KBM-7 (cell line): ENCODE data around the gene FREM1.

Experiments used
- DNase-seq: peaks from one replicate; pipeline ENCODE4 v3.0.0-alpha.2; 2015
- in situ Hi-C: fragments of 300-500 bp; cut with MboI; formaldehyde crosslinking; loops from 2 replicates; pipeline ENCODE4 v1.14.3; 2020; ENCODE audit warnings: low sequenced_read_pairs, low pct_unique_long_range_greater_than_20kb, mixed read lengths

FREM1 gene

DNA sequence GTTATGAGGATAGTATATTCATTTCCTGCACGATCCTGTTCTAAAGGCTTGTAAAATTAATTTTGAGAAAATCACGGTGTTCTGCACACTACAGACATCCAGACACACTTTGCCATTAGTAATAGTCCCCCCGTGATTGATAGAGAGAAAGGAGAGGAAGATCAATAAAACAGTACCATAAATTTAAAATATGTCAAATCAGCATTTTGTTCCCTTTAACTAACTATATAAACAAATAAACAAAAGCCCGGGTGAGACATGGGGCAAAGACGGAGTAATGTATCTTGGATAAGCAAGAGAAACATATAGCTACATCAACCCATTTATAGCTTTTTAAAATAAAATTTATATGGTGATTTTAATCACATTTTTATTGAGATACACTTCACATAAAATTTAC is 177.1 kb downstream of the FREM1 start:
- in situ Hi-C loops = no loop called here
- no peak for DNase-seq

DNA sequence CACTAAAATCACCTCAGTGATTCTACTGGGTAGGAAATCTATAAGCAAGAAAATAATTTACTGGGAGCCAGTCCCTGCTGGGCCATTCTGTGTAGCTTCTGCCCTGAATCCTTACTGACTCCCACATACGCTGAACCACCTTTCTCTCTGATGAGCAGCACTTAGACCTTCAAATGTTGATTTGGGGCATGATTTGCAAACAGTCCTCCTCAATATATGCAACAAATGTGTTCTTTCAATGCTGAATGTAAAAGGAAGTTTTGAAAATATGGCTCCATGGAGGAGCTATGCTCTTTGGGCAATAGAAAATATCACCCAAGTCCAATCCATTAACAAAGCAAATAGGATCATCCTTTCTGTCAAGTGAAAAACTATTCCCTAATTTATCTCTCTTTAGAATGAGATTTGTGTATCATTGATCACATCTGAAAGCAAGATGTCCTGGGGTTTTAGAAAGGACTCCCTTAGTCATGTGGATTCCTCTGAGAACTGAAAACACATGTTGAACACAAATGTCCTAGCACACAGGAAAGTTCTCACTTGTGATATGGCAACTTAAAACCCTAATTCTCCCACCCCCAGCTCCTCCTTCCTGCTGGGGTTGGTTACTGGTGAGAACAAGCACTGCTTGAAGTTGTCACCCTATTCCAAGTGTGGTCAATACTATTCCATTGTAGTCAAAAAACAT is 178.8 kb downstream of the FREM1 start:
- in situ Hi-C loops = no loop called here
- no peak for DNase-seq

DNA sequence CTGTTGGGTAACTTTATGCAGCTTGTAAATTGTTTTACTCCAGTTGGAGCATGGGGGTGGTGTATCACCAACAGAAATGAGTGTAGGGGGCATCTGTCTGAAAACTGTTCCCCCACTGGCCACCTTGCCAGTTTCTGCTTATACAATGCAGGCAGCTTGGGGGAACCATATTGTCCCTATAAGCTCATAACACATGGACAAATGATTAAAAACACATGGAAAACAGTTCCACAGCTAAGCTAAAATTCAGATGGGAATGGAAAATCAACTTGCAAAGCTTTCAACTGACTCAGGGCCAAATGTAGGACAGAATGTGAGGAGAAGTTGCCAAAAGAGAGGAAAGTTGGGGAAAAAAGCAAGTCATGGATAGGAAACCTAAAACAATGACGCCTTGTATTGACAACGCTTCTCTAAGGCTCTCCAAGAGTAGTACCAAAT is 179.7 kb downstream of the FREM1 start:
- in situ Hi-C loops = no loop called here

GRCh38 chr9:14723301-14723700 is 186.9 kb downstream of the FREM1 start:
- DNase-seq = no peak
- in situ Hi-C loops = no loop called here

More for the DNA sequence above, 179.7 kb downstream of the FREM1 start:
- no peak for DNase-seq

DNA sequence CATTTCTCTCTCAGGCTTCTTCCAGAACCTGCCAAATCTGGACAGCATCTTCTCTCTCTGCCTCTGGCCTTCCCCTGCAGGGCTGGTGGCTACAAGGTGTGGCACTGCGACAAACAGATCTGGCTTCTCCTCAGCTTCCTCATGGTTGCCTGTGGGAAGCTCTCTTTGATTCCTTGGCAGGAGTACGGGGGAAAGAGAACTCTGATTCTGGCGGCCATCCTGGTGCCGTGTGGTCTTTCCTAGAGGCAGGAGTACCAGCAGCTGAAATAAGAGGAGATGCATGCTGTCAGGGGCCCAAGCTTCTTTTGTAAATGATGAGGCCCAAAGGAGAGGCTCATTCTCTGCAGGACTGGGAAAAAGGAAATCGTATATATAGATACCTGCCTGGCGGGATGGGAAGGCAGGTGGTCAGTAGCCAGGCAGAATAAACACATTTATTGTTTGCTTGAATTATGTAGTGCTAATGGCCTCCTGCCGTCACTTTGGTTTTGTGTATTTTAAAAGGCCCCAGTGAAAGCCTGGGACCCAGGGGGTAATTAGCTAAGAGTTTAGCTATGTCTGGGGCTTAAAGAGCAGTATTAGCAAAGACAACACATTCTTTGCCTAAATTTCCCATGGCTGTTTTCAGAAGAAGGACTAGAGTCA is 187.7 kb downstream of the FREM1 start, which contains the start of gene CER1:
CER1 (minus strand) TSS at position 343 of the 645 bp plus-strand sequence; CDS start at position 282, 61 bp downstream.
- no peak for DNase-seq
- in situ Hi-C loops = no loop called here

- in situ Hi-C loops = no loop called here
- no peak for DNase-seq
Measured at GRCh38 chr9:14719231-14719923, 190.9 kb downstream of the FREM1 start.

- in situ Hi-C loops = no loop called here
- DNase-seq = no peak
Measured at GRCh38 chr9:14715102-14715501, 195.1 kb downstream of the FREM1 start.

DNA sequence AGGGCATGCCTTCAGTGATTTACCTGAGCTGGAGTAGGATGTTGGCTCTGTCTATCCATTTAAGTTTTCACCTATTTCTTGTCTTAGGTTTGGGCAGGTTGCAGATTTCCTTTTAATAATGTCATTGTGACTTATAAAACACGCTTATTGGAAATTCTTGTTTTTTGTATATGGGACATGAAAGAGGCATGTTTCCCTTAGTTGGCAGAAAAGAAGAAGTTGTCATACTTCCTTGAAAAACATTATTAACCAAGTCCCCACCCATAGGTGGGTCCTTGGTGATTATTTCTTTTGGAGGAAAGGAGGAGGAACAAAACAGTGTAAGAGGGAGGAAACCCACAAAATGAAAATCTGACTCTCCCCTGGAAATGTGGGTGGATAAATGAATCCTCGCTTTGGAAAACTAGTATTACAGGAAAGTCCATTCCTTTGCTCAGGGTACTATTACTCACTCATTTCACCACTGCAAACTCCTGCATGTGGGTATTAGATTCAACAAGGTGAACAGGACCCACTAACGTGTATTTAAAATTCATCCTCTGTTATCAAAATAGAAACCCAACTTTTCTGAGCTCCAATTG is 197.0 kb downstream of the FREM1 start:
- peak; percentile 12 for DNase-seq
- in situ Hi-C loops = no loop called here

DNA sequence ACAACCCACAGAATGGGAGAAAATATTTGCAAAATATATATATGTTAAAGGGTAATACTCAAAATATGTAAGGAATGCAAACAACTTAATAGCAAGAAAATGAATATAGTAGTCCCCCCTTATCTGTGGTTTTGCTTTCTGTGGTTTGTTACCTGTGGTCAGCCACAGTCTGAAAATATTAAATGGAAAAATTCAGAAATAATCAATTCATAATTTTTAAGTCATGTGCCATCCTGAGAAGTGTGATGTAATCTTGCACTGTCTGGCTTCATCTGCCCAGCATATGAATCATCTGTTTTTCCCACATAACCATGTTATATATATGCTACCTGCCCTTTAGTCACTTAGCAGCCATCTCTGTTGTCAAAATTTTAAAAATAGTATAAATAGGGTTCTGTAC is 199.4 kb downstream of the FREM1 start:
- in situ Hi-C loops = no loop called here
- DNase-seq = no peak

- in situ Hi-C loops = no loop called here
- DNase-seq = no peak
Measured at GRCh38 chr9:14706530-14707140, 203.6 kb downstream of the FREM1 start.

- no peak for DNase-seq
- in situ Hi-C loops = no loop called here
Measured at GRCh38 chr9:14705079-14705478, 205.1 kb downstream of the FREM1 start.

GRCh38 chr9:14704281-14704680 is 205.9 kb downstream of the FREM1 start:
- no peak for DNase-seq
- in situ Hi-C loops = no loop called here

DNA sequence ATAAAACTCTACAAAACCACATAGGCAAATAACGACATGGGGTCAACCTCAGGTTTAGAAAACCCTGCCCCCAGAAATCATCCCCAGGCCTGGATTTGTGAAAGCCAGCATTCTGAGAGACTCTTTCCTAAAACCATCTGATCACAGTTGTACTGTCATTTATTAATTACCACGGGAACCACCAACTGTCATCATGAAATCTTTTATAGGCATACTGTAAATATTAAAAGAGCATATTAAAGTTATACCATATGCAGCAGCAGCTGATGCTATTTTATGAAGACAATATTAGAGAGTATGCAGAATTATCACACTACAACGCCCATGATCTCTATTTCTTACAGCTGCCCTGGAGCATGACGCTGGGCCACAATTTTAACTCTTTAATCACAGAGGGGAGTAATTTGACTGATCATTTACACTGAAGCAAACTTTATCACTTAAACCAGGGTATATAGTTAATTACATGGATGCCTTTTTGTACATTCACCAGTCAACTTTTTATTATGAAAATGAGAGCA is 208.0 kb downstream of the FREM1 start:
- in situ Hi-C loops = no loop called here
- DNase-seq = no peak

GRCh38 chr9:14693251-14693861 is 216.9 kb downstream of the FREM1 start, which contains the start of gene ZDHHC21:
Gene ZDHHC21 (minus strand): TSS chr9:14693432. CDS start chr9:14674340, 19,092 bp downstream.
- in situ Hi-C loops = no loop called here
- peak; percentile 68 for DNase-seq

GRCh38 chr9:14692470-14693250 is 217.6 kb downstream of the FREM1 start:
- in situ Hi-C loops = no loop called here
- peak; percentile 27 for DNase-seq

- in situ Hi-C loops = no loop called here
- DNase-seq = no peak
Measured at GRCh38 chr9:14690948-14691730, 219.1 kb downstream of the FREM1 start.

- in situ Hi-C loops = no loop called here
Measured at GRCh38 chr9:14687042-14687719, 223.0 kb downstream of the FREM1 start.

More at GRCh38 chr9:14687042-14687719, 223.0 kb downstream of the FREM1 start:
- no peak for DNase-seq
